Activated T-helper 1 cell treated with anti-CD3 and anti-CD28 coated beads, Interleukin-2, amount 50 U/mL, for 16 hours (primary cell): ENCODE data around the gene GNG14.
"Not testable (repeated sequence)": the region's sequence is repeated elsewhere in the genome, so short reads cannot be mapped to it uniquely, and the experiment has no call there.

Experiments used
- DNase-seq, 2 donors: peaks; one replicate each; pipeline ENCODE4 v3.0.0-alpha.2; 2020; ENCODE audit warnings: low read depth in 1 of 2, low spot score in 1 of 2

GNG14 gene

DNA sequence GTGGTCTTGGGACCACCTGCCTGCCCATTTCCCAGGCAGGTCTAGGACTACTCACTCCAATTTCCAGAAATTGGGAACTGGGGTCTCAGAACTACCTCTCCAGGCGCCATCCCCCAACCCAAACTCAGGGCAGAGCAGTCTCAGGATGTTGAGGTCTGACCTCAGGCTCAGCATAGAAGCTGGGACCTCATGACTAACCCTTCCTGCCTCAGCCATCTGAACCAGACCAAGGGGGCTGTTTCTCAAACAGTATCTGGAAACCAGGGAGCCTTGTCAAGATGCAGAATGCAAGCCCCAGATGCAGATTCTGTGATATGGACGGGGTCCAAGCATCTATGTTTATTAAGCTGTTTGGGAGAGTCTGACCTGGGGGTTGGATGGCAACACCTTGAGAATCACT lies 7.3 kb downstream of the GNG14 start:
- DNase-seq, result no peak

- no peak for DNase-seq
These were observed 7.7 kb downstream of the GNG14 start for GRCh38 chr19:12695514-12695913.

DNA sequence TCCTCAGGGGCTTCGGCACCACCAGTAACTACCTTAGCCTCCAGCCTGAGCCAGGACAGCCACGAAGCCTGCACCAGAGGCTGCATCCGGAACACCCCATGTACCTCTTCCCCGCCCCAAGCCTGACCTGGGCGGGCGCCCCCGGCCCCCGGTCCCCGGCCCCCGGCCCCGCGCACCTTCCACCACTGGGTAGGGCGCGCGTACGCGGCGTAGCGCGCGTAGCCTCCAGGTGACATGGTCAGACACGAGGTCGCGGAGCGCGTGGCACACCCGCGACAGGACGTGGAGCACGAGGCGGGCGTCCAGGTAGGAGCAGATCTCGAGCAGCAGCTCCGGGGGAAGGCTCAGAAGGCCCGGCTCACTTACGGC lies 8.2 kb downstream of the GNG14 start:
- DNase-seq, result no peak

- DNase-seq, result peak; percentile 94 to 99
These were observed 8.9 kb downstream of the GNG14 start, which contains the start of gene FBXW9 for GRCh38 chr19:12696366-12697335. Gene FBXW9 (minus strand): TSS chr19:12696631. CDS start chr19:12696581, 50 bp downstream.

GRCh38 chr19:12697425-12697824 lies 9.6 kb downstream of the GNG14 start:
- not testable (repeated sequence) for DNase-seq

- DNase-seq, result no peak
These were observed 10.3 kb downstream of the GNG14 start for GRCh38 chr19:12698138-12698537.

DNA sequence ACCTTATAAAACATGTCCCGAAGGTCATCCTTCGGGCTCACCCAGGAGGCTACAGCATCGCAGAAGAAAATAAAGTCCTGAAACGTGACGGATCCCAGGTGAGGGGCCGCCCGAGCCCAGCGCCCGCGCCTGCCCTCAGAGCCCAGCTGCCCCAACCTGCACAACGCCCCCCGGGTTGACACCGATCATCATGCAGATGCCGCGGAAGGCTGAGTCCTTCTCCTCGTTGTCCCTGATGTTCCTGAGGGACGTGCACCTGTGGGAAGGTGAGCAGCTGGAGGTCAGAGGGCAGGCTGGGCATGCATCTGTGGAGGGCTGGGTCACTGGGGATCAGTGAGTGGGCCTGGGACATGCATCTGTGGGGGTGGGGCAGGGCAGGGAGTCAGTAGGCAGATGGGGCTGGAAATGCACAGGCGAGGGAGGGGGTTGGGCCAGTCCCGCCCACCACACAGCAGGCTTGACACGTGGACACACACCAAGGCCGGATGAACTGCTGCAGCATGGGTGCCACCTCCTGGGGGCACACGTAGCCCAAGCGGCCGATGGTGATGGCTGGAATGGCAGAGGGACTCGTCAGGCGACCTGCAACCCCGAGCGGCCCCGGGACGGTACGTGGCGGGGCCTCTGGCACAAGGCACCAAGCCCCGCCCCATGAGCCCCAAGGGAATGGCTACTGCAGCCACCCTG lies 13.9 kb downstream of the GNG14 start:
- no peak for DNase-seq

DNA sequence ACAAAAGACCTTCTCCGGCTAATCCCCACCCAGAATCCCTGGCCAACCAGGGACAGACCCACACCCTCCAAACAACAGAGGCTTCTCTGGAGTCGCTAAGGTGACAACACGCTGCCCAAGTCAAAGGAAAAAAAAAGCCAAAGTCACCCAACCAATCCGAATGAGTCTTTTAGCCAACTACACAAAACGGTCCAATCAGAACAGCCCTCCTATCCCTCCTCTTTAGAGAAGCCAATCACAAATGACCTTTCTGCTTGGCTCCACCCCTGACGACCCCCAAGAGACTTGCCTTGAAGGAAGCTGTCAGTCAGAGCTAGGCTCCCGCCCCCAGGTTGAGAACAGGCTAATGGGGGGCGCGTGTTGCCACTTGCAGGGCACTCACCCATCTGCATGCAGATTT lies 15.2 kb downstream of the GNG14 start:
- DNase-seq, result no peak

- no peak for DNase-seq
These were observed 17.4 kb downstream of the GNG14 start for GRCh38 chr19:12705169-12705568.

GRCh38 chr19:12705654-12706331 lies 18.0 kb downstream of the GNG14 start:
- DNase-seq, result no peak

DNA sequence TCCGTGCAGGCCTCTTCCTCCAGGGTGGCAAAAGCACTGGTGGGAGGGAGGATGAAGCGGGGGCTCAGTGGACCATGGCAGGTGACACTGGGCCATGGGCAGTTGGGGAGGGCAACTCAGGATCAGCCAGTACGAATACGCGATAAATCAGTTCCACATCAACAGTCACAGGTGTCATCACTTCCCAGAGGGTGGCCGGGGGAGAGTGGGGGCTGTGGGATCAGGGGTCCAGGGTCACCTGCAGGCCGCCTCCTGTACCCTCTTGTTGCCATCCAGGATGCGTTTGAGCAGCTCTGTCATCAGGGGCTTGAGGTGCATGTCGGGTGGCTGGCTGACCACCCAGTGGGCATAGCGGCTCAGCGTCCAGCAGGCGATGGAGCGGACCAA lies 18.5 kb downstream of the GNG14 start:
- DNase-seq, result no peak

DNA sequence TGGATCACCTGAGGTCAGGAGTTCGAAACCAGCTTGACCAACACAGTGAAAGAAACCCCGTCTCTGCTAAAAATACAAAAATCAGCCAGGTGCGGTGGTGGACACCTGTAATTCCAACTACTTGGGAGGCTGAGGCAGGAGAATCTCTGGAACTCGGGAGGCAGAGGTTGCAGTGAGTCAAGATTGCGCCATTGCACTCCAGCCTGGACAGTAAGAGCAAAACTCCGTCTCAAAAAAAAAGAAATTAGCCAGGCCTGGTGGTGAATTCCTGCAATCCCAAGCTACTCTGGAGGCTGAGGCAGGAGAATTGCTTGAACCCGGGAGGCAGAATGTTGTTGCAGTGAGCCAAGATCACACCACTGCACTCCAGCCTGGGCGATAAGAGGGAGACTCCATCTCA lies 20.8 kb downstream of the GNG14 start:
- DNase-seq, result no peak

- DNase-seq, result no peak
These were observed 23.4 kb downstream of the GNG14 start for GRCh38 chr19:12711187-12711586.

GRCh38 chr19:12712077-12712476 lies 24.3 kb downstream of the GNG14 start:
- DNase-seq, result not testable (repeated sequence)

- not testable (repeated sequence) for DNase-seq
These were observed 25.5 kb downstream of the GNG14 start for GRCh38 chr19:12713304-12713703.

- DNase-seq, result no peak
These were observed 27.3 kb downstream of the GNG14 start for GRCh38 chr19:12715102-12715501.

- no peak for DNase-seq
These were observed 28.1 kb downstream of the GNG14 start for GRCh38 chr19:12715929-12716328.

DNA sequence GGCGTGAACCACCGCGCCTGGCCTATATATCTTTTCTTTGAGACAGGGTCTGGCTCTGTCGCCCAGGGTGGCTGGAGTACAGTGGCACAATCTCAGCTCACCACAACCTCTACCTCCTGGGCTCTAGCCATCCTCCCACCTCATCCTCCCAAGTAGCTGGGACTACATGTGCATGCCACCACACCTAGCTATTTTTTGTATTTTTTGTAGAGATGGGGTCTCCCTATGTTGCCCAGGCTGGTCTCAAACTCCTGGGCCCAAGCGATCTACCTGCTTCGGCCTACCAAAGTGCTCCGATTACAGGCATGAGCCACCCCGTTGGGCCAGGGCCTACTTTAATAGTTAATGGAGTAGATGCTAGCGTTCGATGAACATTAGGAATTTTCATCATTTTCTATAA lies 32.5 kb downstream of the GNG14 start:
- no peak for DNase-seq

DNA sequence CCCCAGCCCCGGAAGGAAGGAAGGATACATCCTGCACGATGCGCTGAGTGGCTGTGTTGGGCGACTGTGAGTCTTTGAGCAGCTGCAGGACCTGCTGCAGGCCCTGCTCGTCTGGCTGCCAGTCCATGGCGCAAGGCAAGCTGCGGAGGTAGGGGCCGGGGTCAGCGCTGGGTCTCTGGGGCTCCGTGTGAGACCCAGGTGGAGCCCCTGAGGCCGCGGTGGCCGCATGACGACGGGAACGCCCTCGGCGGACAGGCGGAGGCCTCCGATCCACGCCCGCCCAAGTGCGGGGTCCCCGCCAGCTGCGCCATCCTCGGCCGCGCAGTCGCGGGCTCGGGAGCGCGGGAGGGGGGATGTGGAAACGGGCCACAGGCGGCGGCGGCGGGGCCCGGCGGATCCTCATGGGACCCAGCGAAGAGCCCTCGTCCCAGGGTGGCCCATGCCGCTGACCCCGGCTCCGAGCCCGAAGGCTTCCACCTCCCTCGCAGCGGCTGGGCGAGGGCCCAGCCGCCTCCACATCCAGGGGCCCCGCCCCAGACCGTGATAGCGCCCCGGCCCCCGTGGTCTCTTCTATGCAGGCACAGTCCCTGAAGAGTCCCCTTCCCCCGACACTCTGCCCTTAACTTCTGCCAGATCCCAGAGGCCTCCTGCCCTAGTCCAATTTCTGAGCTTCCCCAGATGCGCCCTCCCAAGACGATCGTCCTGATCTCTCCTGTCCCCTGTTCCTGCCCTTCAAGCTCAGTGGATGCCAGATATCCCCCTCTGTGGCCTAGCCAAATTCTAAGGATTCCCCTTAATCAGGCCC lies 33.3 kb downstream of the GNG14 start:
- no peak for DNase-seq

GRCh38 chr19:12721656-12722565 lies 34.1 kb downstream of the GNG14 start:
- DNase-seq, result no peak
